AG09309 (cell line): Measurements from ENCODE around the gene RERE.
"Not testable (repeated sequence)": the region's sequence is repeated elsewhere in the genome, so short reads cannot be mapped to it uniquely, and the experiment has no call there.

ENCODE experiments used
- DNase-seq: peaks from one replicate; pipeline ENCODE4 v3.0.0-alpha.2; 2010; ENCODE audit warnings: low read depth
- H3K4me3 ChIP-seq: 2 replicates; pipeline ENCODE4 v1.5.1; 2011; ENCODE audit warnings: mild to moderate bottlenecking, low read depth, low read length, moderate library complexity; ENCODE audit not compliant: control insufficient read depth
- TF ChIP-seq, protein P1 (sequence below): IDR thresholded peaks from 2 replicates; pipeline ENCODE4 v1.5.1; 2011; ENCODE audit warnings: mild to moderate bottlenecking, low read depth, low read length, inconsistent platforms; ENCODE audit not compliant: insufficient read depth, control insufficient read depth; ENCODE audit errors: missing control alignments

Gene RERE

DNA sequence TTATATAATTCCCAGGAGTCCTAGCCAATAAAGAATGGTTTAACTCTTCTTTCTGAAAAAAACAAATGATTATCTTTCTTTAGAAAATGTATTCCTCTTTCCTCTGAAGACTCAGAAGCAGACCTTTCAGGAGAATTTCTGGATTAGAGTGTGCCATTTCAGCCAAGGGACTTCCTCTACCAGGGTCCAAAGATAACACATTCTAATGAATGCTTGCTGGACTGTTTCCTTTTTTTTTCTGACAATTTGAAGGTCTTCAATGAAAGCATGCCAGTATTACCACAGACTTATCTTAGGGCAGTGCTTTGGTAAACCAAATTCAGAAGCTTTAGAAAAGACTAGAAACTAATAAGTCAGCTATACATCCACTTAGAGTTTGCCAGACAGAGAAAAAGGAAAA is 80.5 kb downstream of the RERE start:
- DNase-seq: no peak
- TF ChIP-seq, protein P1, sequence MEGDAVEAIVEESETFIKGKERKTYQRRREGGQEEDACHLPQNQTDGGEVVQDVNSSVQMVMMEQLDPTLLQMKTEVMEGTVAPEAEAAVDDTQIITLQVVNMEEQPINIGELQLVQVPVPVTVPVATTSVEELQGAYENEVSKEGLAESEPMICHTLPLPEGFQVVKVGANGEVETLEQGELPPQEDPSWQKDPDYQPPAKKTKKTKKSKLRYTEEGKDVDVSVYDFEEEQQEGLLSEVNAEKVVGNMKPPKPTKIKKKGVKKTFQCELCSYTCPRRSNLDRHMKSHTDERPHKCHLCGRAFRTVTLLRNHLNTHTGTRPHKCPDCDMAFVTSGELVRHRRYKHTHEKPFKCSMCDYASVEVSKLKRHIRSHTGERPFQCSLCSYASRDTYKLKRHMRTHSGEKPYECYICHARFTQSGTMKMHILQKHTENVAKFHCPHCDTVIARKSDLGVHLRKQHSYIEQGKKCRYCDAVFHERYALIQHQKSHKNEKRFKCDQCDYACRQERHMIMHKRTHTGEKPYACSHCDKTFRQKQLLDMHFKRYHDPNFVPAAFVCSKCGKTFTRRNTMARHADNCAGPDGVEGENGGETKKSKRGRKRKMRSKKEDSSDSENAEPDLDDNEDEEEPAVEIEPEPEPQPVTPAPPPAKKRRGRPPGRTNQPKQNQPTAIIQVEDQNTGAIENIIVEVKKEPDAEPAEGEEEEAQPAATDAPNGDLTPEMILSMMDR: no peak
- no peak overlapping the region for H3K4me3 ChIP-seq

DNA sequence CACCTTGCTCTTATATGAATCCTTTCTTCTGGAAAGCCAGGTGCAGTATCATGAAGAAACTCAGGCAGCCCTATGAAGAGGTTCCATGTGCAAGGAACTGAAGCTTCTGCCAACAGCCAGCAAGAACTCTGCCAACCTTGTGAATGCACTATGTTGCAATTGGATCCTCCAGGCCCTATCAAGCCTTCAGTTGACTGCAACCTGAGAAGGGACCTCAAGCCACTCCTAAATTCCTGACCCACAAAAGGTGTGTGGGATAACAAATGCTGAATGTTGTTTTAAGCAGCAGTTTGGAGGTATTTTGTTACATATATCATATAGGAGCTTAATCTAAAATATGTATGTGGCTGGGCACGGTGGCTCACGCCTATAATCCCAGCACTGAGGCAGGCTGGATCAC is 84.0 kb downstream of the RERE start:
- no peak for DNase-seq
- TF ChIP-seq, protein P1: no peak
- H3K4me3 ChIP-seq: no peak overlapping the region

DNA sequence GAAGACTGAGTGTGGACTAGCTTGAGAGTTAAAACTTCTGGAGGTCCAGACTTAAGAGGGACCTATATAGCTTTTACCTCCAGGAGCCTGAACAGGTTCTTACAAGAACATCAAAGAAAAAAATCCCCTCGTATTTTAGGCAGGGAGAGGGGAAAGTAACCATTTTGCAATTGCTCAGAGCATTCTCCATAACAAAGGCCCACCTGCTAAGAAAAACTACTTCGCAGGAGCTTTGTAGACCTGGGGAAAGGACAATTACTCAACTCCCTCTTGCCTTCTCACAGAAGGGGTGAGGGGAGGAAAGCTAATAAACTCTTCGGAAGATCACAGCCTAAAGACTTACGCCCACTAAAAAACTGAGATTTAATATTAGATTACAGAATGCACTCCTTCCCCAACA is 86.3 kb downstream of the RERE start:
- TF ChIP-seq, protein P1: no peak
- H3K4me3 ChIP-seq: no peak overlapping the region
- no peak for DNase-seq

DNA sequence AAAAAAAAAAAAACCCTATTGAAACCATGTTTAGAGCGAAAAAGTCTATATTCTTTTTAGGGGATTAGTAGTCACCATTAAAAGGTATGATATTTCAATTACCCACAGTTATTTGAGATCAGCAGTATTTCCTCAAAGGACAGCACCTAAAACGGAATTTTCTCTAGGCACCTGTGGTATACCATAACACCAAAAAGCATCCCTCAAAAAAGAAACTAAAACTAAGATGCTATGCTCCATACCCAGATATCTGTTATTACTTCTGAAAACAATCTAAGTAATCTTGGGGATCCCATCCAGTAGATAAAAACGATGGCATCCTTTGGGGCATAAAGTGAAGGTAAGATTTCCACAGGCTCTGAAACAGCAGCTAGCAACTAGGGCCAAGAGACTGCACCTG is 89.0 kb downstream of the RERE start:
- H3K4me3 ChIP-seq: no peak overlapping the region
- TF ChIP-seq, protein P1: no peak
- no peak for DNase-seq

DNA sequence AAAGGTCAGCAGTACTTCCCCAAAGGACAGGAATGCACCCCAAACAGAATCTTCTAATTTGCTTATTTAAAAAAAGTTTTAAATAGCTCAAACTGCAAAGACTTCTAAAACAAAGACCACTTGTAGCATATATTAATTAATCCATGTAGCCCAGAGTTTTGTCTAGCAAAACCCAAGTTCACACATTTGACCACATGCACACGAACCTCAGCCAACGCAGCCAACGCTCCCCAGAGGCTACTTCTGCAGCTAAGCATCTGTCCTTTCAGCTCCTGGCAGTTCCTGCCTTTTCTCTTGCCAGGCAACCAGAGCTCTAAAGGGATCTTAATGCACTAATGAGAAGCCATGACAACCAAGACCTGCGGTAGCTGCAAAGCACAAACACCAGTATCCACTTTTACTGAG is 89.6 kb downstream of the RERE start:
- no peak for DNase-seq
- TF ChIP-seq, protein P1: no peak
- H3K4me3 ChIP-seq: no peak overlapping the region

DNA sequence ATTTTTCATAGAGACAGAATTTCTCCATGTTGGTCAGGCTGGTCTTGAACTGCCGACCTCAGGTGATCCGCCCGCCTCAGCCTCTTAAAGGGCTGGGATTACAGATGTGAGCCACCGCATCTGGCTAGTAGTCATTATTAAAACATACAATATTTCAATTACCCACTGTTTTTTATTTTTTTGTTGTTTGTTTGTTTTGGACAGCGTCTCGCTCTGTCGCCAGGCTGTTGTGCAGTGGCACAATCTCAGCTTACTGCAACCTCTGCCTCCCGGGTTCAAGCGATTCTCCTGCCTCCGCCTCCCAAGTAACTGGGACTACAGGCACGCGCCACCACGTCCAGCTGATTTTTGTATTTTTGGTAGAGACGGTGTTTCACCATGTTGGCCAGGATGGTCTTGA is 90.1 kb downstream of the RERE start:
- not testable (repeated sequence) for DNase-seq, H3K4me3 ChIP-seq

DNA sequence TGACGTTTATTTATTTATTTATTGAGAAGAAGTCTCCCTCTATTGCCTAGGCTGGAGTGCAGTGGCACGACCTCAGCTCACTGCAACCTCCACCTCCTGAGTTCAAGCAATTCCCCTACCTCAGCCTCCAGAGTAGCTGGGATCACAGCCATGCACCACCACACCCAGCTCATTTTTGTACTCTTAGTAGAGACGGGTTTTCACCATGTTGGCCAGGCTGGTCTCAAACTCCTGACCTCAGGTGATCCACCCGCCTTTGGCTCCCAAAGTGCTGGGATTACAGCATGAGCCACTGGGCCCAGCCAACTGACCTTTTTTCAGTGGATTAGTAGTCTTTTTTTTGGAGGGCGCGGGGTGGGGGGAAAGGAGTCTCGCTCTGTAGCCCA is 90.6 kb downstream of the RERE start:
- DNase-seq, H3K4me3 ChIP-seq: not testable (repeated sequence)

DNA sequence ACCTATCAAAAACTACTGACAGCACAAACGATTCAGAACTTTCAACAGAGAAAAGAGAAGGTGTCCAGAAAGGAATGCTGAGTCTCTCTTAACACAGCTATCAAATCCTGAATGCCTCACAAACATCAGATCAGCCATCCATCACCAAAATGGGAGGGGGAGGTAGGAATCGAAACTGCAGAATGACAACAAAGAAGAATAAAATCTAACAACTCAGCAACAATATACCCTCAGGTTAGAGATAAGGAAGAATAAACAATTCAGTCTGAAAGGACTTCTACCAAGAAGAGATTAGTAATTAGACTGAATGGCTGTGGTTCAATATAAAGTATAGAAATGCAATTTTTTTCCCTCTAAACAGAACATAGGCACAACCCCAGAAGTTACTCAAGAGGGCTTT is 94.4 kb downstream of the RERE start:
- DNase-seq: no peak
- TF ChIP-seq, protein P1: no peak

More for the DNA sequence above, 94.4 kb downstream of the RERE start:
- H3K4me3 ChIP-seq: no peak overlapping the region
